ENCODE measurements around the gene LRRC4C.

LRRC4C gene

GRCh38 chr11:40421208-40421981 lies 1038.1 kb downstream of the LRRC4C start:
- DNase-seq: no peak

DNA sequence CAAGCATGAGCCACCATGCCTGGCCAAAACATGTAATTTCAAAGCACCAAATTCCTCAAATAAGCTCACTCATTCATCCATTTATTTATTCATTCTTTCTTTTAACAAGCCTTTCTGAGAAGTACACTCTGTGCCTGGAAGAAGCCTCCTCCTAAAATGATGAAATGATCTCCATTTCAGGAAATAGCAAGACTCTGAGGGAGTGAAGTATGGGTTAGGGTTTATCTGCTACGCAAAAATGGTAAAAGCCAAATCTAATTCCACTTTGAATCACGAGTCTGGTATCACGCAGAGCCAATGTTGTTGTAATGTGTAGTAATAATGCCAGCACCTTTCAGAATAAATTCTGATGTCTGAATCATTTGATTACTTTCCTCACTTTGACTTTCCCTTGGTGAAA lies 1041.8 kb downstream of the LRRC4C start:
- DNase-seq: no peak

GRCh38 chr11:40407355-40407754 lies 1052.1 kb downstream of the LRRC4C start:
- no peak for DNase-seq

DNA sequence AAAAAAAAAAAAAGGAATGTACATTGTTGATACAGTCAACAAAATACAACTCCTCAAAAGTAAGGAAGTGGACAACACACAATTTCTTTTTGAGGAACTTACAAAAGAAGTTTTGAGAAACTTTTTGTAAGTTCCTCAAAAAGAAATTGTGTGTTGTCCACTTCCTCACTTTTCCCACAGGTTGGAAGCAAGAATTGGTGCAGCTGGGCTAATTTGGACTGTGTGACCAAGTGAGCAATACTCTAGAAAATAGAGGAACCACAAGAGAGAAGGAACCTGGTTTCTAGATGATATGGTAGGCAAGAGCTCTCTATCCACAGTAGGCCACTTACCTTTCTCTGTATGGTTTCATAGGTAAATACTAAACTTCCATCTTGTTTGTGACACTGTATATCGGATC lies 1053.8 kb downstream of the LRRC4C start:
- no peak for DNase-seq

DNA sequence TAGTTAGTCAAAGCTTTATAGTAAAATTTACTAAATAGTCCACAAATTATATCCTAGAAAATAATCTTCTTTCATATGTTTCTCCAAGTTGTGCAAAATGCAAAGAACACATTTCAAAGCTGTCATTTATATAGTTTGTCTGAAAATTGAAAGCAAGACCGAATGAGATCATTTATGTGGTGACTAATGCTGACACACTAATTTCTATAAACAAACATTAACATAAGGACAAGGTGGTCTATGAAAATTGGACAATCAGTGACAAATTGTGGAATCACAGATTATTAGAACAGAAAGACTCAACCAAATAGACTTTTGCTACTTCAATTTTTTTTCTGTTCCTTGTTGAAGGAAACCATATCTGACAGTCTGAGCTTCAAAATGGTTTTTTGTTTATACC lies 1056.1 kb downstream of the LRRC4C start:
- no peak for DNase-seq

DNA sequence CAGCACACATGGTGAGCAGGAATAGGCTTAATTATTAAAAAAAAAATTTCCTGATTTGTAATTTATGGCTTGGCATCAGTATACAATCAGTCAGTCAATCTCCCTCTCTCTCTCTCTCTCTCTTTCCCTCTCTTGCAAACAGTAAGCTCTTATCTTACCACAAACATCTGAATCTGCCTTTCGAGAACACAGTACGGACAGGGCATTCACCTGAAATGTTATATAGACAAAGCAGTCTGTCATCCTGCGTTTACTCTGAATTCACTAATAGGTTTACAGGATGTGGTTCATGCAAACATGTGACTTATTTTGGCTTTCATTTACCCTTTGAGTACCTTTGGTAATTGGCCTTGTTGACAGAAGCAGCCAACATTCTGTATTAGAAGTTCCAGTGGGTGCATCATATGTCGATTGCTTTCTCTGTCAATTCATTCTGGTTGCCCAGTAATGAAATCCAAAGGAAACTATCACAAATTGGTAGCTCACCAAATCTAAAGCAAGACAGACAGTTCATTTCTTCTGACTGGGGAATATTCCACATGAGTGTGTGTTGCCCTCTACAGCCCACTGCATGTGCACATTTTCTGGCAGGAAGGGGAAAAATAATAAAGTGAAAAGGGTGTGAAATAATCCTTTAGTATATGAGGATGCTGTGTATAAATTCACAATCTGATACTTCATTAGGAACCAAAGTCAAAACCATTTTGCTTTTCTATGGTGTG lies 1058.2 kb downstream of the LRRC4C start:
- DNase-seq: no peak

GRCh38 chr11:40397141-40397540 lies 1062.3 kb downstream of the LRRC4C start:
- DNase-seq: no peak

- no peak for DNase-seq
Measured at GRCh38 chr11:40393511-40393910, 1065.9 kb downstream of the LRRC4C start.

- no peak for DNase-seq
Measured at GRCh38 chr11:40391679-40392078, 1067.8 kb downstream of the LRRC4C start.

- no peak for DNase-seq
Measured at GRCh38 chr11:40388097-40388818, 1071.2 kb downstream of the LRRC4C start.

GRCh38 chr11:40387240-40387980 lies 1072.0 kb downstream of the LRRC4C start:
- DNase-seq: no peak

DNA sequence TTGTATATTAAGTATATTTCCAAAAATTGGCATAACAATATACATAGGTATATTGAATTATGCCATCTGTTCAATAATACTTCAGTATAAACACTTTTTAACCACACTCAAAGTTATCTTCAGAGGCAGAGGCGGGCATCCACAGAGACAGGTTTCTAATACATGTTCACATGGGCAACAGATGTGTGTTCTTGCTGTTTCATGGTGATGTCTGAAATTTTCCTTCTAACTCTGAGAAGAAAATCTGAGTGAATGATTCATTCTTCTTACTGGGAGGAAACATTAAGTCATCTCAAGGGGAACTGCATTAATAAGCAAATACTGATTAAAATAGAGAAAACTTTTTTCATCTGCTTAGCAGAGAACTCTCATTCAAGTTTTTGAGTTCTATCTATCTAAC lies 1074.5 kb downstream of the LRRC4C start:
- no peak for DNase-seq

GRCh38 chr11:40381481-40381880 lies 1078.0 kb downstream of the LRRC4C start:
- DNase-seq: no peak

DNA sequence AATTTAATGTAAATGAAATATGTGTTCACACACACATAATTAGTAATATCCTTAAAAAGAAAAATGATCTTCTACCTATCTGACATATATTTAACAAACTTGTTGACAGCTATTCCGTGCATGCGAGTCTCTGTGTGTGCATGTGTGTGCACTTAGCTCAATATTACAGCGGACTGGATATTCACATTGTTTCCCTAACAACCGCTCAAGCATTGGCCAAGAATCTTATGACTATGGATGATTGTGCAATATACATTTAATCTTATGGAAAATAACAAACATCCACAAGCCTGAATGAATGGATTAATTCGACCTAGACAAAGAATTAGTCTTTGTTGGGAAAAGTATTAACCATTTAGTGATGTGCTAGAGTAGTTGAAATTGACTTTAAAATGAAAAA lies 1078.6 kb downstream of the LRRC4C start:
- DNase-seq: no peak

DNA sequence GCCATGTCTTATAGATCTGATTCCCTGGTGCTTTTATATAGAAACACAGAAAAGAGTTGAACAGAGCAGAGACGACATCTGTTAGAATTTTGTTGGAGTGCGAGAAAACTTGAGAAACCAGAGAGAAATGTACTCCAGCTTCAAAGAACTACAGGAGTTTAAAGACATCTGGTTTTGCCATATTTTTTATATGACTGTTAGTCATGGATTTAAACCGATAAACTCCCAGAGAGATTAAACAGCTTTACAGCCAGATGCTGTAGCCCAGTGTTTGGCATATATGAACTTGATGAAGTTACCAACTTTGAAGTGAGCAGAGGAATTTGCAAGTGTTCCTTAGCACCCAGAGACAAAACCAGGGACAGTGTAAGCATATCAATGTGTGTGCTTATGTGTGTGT lies 1083.1 kb downstream of the LRRC4C start:
- no peak for DNase-seq

GRCh38 chr11:40370821-40371616 lies 1088.4 kb downstream of the LRRC4C start:
- DNase-seq: no peak

GRCh38 chr11:40360206-40360798 lies 1099.2 kb downstream of the LRRC4C start:
- no peak for DNase-seq

DNA sequence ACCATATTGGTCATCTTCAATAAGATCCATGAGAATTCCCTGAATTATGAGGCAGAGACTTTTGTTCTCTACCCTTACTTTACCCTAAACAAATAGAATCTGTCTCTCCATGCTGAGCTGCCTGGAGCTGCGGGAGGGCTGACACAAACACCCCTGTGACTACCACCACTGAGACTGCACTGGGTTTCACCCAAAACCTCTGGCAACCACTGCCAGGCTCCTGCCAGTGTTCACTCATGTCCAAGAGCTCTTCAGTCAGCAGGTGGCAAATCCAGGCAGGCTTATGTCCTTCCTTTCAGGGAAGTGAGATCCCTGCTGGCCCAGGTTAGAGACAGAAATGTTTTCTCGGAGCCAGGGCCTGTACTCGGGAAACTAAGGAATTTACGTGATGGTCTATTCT lies 1105.3 kb downstream of the LRRC4C start:
- no peak for DNase-seq

DNA sequence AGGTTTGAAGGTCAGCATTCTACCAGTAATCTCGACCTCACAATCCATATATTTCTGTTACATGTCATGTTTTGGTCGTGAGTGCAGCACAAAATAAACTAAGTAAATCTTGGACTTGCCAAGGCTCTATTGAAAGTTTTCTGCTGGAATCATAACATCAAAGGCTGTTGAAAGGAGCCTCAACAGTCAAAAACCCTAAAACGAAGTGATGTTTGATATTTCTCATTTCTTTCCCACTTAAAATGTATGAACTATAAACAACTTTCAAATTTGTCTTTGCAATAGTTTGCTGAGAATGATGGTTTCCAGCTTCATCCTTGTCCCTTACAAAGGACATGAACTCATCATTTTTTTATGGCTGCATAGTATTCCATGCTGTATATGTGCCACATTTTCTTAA lies 1118.5 kb downstream of the LRRC4C start:
- DNase-seq: no peak

DNA sequence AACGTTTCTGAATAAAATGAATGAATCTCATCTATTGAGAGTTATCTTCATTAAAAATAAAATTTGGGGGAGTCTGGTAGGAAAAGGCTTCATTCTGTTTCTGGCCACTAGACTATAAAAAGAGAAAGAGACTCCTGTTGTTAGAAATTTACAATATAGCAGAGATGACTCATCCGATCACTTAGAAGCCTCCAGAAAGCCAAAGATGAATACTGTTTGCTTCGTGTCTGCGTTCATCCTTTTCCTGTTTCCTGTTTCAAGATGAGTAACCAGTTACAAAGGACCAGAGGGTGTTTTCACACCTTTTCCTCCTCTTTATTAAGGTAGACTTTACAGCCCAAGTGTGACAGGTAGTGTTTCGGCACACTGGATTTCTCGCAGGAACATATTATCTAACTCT lies 1120.7 kb downstream of the LRRC4C start:
- no peak for DNase-seq

- no peak for DNase-seq
Measured at GRCh38 chr11:40338062-40338461, 1121.4 kb downstream of the LRRC4C start.

DNA sequence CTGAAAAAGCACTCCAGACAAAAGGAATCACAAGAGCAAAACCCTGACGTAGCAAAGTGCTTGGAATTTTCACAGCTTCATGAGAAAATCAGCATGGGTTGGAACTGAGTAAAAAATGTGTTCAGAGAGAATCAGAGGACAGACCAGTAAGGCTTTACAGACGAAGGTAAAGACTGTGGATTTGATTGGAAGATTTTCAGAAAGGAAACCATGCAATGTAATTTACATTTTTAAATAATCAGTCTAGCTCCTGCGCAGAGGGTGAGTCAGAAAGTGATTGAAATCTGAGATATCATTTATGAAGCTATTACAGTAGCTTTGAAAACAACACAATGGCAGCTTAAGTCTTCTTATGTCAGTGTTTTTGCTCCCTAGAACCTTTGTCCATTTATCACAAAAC lies 1122.3 kb downstream of the LRRC4C start:
- DNase-seq: no peak

Measured in CD4-positive, alpha-beta T cell treated with Interleukin-10 for 1 hour (primary cell).